ENCODE results near the gene COA7. TPM values are rescaled to one million over a fixed set of nuclear protein-coding genes. Genes with fewer than 3 reads are reported as not detected.

The COA7 gene
- total and polyA plus RNA-seq, 2 of the 4 experiments (the other 2 are of a cell fraction) = 9.3 to 20.3 TPM

DNA sequence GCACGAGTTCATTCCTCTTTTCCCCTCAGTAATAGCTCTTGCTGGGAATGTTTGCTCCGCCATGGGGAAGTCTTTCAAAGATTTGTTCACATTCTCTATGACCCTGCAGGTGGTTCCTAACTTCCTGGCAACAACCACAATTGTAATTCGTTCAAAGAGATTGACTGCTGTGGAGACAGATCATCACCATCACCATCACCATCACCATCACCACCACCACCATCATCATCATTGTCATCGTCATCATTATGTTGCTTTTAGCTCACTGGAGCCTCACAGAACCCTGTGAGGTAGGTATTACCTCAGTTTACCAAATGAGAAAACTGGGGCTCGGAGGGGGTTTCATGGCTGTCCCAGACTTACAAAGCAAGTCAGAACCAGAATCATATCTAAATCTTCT, 30.9 kb downstream of the COA7 start:
- H4K20me1 ChIP-seq (ENCODE audit: insufficient read depth, low read length) = no peaks in the 10 kb centered on the region
- H3K18ac ChIP-seq (ENCODE audit: low read depth, low read length) = no peak overlapping the region
- H2AFZ ChIP-seq (replicated peaks; ENCODE audit: low read length, poor library complexity) = no peak overlapping the region
- no peak overlapping the region for H2AK9ac ChIP-seq (replicated peaks; ENCODE audit: low read depth, low read length, poor library complexity)
- no peak overlapping the region for H3K27ac ChIP-seq (ENCODE audit: insufficient read depth, low read length)
- dilution Hi-C loops (cut with HindIII; ENCODE audit: low sequenced_read_pairs, unreplicated experiment) = no loop called here
- DNase-seq (no peak), ATAC-seq (ENCODE audit: low read depth) (no peak)
- no peak overlapping the region for H2BK20ac ChIP-seq (ENCODE audit: low read depth, low read length)
- H2BK15ac ChIP-seq (ENCODE audit: low read depth, low read length) = no peak overlapping the region
- no TSS peak for BruUV-seq (replicated peaks)
- no peak overlapping the region for H2BK5ac ChIP-seq (ENCODE audit: low read depth, low read length, poor library complexity, severe bottlenecking)
- no peaks in the 10 kb centered on the region for H3K79me1 ChIP-seq (ENCODE audit: low read depth in 1 of 2, low read length in 2 of 2)
- no peaks in the 10 kb centered on the region for H3K9me3 ChIP-seq (ENCODE audit: control insufficient read depth, insufficient read depth, low read length)
- no peak overlapping the region for H3K14ac ChIP-seq (replicated peaks; ENCODE audit: low read depth, low read length)
- H4K5ac ChIP-seq (ENCODE audit: low read depth, low read length) = no peak overlapping the region
- intact Hi-C loops (cut with micrococcal nuclease) = loop anchor here (5.0 kb wide), 1 partner anchor 135 kb away; no protein-coding TSS in a partner anchor
- ChIA-PET POLR2A (ENCODE audit: unreplicated experiment) (no interaction called here), CTCF (interaction anchor here (0.6 kb wide), 1 partner anchor 198 kb away, joined by 4 read pairs; no protein-coding TSS in a partner anchor)
- in situ Hi-C loops (cut with MboI; ENCODE audit: low sequenced_read_pairs) = no loop called here
- peaks cover 10% of the 10 kb centered on the region; the same call in 1 of the 2 replicates for H3K9me1 ChIP-seq (ENCODE audit: insufficient read depth, low read length)
- H3K4me2 ChIP-seq (ENCODE audit: low read depth, low read length) = no peak overlapping the region
- no peak overlapping the region for H3K23ac ChIP-seq (ENCODE audit: low read depth, low read length)
- no peak overlapping the region for H4K8ac ChIP-seq (ENCODE audit: low read depth in 2 of 2, low read length in 2 of 2)
- TF ChIP-seq, protein P1, sequence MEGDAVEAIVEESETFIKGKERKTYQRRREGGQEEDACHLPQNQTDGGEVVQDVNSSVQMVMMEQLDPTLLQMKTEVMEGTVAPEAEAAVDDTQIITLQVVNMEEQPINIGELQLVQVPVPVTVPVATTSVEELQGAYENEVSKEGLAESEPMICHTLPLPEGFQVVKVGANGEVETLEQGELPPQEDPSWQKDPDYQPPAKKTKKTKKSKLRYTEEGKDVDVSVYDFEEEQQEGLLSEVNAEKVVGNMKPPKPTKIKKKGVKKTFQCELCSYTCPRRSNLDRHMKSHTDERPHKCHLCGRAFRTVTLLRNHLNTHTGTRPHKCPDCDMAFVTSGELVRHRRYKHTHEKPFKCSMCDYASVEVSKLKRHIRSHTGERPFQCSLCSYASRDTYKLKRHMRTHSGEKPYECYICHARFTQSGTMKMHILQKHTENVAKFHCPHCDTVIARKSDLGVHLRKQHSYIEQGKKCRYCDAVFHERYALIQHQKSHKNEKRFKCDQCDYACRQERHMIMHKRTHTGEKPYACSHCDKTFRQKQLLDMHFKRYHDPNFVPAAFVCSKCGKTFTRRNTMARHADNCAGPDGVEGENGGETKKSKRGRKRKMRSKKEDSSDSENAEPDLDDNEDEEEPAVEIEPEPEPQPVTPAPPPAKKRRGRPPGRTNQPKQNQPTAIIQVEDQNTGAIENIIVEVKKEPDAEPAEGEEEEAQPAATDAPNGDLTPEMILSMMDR (conservative IDR thresholded peaks at IDR 0.05; ENCODE audit: low read depth, low read length) = no peak
- no peak for TF ChIP-seq CEBPB (IDR thresholded peaks at IDR 0.05; ENCODE audit: low read depth, low read length)
- TF ChIP-seq MAFK (IDR thresholded peaks at IDR 0.05; ENCODE audit: low read depth, low read length) = no peak
- no peak for TF ChIP-seq CHD1 (IDR thresholded peaks at IDR 0.05; ENCODE audit: low read depth, low read length)
- no peak for TF ChIP-seq RFX5 (IDR thresholded peaks at IDR 0.05; ENCODE audit: low read depth, low read length)
- TF ChIP-seq SMC3 (IDR thresholded peaks at IDR 0.05; ENCODE audit: low read depth, low read length) = no peak
- no peak for TF ChIP-seq USF2 (IDR thresholded peaks at IDR 0.05; ENCODE audit: low read depth, low read length)
- no peak for TF ChIP-seq MXI1 (IDR thresholded peaks at IDR 0.05; ENCODE audit: borderline replicate concordance, low read depth, low read length)
- TF ChIP-seq NFE2L2 (IDR thresholded peaks at IDR 0.05; ENCODE audit: low read depth, low read length) = no peak
- no peak for TF ChIP-seq BHLHE40 (IDR thresholded peaks at IDR 0.05; ENCODE audit: low read depth, low read length)
- no peak for TF ChIP-seq RCOR1 (IDR thresholded peaks at IDR 0.05; ENCODE audit: insufficient replicate concordance, low read length)
- TF ChIP-seq POLR2A (IDR thresholded peaks at IDR 0.05; ENCODE audit: low read depth, low read length) = no peak
- TF ChIP-seq FOS (IDR thresholded peaks at IDR 0.05; ENCODE audit: low read depth, low read length) = no peak
- TF ChIP-seq, protein P2, sequence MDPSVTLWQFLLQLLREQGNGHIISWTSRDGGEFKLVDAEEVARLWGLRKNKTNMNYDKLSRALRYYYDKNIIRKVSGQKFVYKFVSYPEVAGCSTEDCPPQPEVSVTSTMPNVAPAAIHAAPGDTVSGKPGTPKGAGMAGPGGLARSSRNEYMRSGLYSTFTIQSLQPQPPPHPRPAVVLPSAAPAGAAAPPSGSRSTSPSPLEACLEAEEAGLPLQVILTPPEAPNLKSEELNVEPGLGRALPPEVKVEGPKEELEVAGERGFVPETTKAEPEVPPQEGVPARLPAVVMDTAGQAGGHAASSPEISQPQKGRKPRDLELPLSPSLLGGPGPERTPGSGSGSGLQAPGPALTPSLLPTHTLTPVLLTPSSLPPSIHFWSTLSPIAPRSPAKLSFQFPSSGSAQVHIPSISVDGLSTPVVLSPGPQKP (IDR thresholded peaks at IDR 0.05; ENCODE audit: borderline replicate concordance, low read depth, low read length) = no peak
- TF ChIP-seq MAZ (IDR thresholded peaks at IDR 0.05; ENCODE audit: borderline replicate concordance, low read depth, low read length) = no peak
- TF ChIP-seq RAD21 (IDR thresholded peaks at IDR 0.05; ENCODE audit: low read length) = no peak
- H3K56ac ChIP-seq (ENCODE audit: extremely low read depth, insufficient read depth, low read length) = no peak overlapping the region
- no peak overlapping the region for H3K4me3 ChIP-seq (ENCODE audit: insufficient read depth, low read depth, low read length)
- no peak overlapping the region for H2BK120ac ChIP-seq (ENCODE audit: low read depth, low read length)
- H3K36me3 ChIP-seq (ENCODE audit: control insufficient read depth, insufficient read depth, low read length) = no peaks in the 10 kb centered on the region
- no peak overlapping the region for H2AK5ac ChIP-seq (ENCODE audit: low read depth, low read length)
- H3K4ac ChIP-seq (ENCODE audit: low read depth, low read length) = no peak overlapping the region
- H4K91ac ChIP-seq (ENCODE audit: insufficient read depth, low read depth, low read length) = no peak overlapping the region
- H3K27me3 ChIP-seq (ENCODE audit: control insufficient read depth, insufficient read depth, low read length) = no peaks in the 10 kb centered on the region
- H3K9ac ChIP-seq (ENCODE audit: low read depth, low read length) = no peak overlapping the region
- WGBS, 2 experiments (ENCODE audit: extremely low coverage in 2 of 2, insufficient read length in 1 of 2) = no CpG with 5 or more reads among the region's 5 CpGs
- H3K4me1 ChIP-seq (ENCODE audit: control insufficient read depth, insufficient read depth, low read length) = peaks cover 11% of the 10 kb centered on the region
